Measurements from ENCODE around the gene VPS16.

DNA sequence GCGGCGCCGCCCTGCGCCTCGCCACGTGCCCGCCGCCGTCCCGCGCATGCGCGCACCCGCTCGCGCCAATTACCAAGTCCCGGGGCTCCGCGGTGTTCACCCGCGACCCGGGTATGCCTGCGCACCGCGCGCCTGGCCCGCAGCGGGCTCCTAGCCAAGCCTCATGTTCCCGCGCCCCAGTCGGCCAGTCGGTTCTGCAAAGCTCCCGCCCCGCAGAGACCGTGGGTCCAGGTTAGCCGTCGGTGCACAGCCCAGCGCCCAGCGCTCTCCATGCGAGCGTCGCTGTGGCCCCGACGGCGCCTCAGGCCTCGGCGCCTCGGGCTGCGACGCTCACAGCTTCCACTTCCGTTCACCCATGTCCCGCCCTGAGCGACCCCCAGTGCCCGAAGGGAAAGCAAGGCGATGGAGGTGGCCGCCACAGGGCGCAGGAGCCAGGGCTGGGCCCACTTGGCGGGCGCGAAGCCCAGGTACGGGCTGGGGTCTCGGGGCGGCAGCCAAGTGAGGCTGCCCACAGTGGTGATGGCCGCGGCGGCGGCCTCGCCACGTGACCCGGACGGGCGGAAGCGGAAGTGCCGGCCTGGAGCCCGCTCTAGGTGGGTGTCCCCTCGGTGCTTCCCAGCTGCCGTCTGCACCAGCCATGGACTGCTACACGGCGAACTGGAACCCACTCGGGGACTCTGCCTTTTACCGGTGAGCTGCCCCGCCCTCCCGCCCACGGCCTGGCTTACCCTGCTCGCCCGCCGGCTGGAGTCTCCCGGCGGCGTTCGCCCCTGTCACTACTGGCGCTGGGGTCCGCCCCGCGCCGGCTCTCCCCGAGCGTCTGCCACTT, at the start of gene VPS16, which contains the start of gene PCED1A:
- TF ChIP-seq, protein P1, sequence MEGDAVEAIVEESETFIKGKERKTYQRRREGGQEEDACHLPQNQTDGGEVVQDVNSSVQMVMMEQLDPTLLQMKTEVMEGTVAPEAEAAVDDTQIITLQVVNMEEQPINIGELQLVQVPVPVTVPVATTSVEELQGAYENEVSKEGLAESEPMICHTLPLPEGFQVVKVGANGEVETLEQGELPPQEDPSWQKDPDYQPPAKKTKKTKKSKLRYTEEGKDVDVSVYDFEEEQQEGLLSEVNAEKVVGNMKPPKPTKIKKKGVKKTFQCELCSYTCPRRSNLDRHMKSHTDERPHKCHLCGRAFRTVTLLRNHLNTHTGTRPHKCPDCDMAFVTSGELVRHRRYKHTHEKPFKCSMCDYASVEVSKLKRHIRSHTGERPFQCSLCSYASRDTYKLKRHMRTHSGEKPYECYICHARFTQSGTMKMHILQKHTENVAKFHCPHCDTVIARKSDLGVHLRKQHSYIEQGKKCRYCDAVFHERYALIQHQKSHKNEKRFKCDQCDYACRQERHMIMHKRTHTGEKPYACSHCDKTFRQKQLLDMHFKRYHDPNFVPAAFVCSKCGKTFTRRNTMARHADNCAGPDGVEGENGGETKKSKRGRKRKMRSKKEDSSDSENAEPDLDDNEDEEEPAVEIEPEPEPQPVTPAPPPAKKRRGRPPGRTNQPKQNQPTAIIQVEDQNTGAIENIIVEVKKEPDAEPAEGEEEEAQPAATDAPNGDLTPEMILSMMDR (optimal IDR thresholded peaks at IDR 0.05 in 1 of 3, IDR thresholded peaks at IDR 0.05 in 1 of 3, conservative IDR thresholded peaks at IDR 0.05 in 1 of 3; ENCODE audit: extremely low read depth in 1 of 3, insufficient read depth in 2 of 3, low read length in 3 of 3), result no peak
- no peak for TF ChIP-seq EZH2 (IDR thresholded peaks at IDR 0.05; ENCODE audit: low read length)

Data from keratinocyte (primary cell).